ENCODE data around the gene KHSRP.

Gene KHSRP

GRCh38 chr19:6424195-6424938 lies at the start of gene KHSRP:
Gene KHSRP, minus strand, starts transcription at chr19:6424811. Its CDS starts 110 bp downstream, at chr19:6424701.
- DNase-seq (ENCODE audit: low read depth in 2 of 2), result no peak

- no peak for DNase-seq (ENCODE audit: low read depth in 2 of 2)
These were observed 49.0 kb upstream of the KHSRP start for GRCh38 chr19:6473647-6474046.

GRCh38 chr19:6472713-6473112 lies 48.1 kb upstream of the KHSRP start:
- DNase-seq (ENCODE audit: low read depth in 2 of 2), result no peak

- no peak for DNase-seq (ENCODE audit: low read depth in 2 of 2)
These were observed 46.5 kb upstream of the KHSRP start for GRCh38 chr19:6471076-6471475.

- DNase-seq (ENCODE audit: low read depth in 2 of 2), result no peak
These were observed 45.6 kb upstream of the KHSRP start for GRCh38 chr19:6470173-6470572.

- no peak for DNase-seq (ENCODE audit: low read depth in 2 of 2)
These were observed 42.8 kb upstream of the KHSRP start for GRCh38 chr19:6467384-6467783.

GRCh38 chr19:6466526-6467248 lies 42.1 kb upstream of the KHSRP start:
- no peak for DNase-seq (ENCODE audit: low read depth in 2 of 2)

GRCh38 chr19:6465663-6466062 lies 41.1 kb upstream of the KHSRP start:
- DNase-seq (ENCODE audit: low read depth in 2 of 2), result no peak

- no peak for DNase-seq (ENCODE audit: low read depth in 2 of 2)
These were observed 40.4 kb upstream of the KHSRP start for GRCh38 chr19:6465006-6465405.

- DNase-seq (ENCODE audit: low read depth in 2 of 2), result no peak
These were observed 39.7 kb upstream of the KHSRP start, which contains the start of gene CRB3 for GRCh38 chr19:6464070-6464873. Gene CRB3, plus strand, starts transcription at chr19:6464271. Its CDS starts 431 bp downstream, at chr19:6464702.

GRCh38 chr19:6460099-6460884 lies 35.7 kb upstream of the KHSRP start:
- DNase-seq (ENCODE audit: low read depth in 2 of 2), result peak; percentile 88 to 93

GRCh38 chr19:6459262-6460098 lies 34.9 kb upstream of the KHSRP start, which contains the start of gene SLC25A23:
Gene SLC25A23, minus strand, starts transcription at chr19:6459792. Its CDS starts 164 bp downstream, at chr19:6459628.
- DNase-seq (ENCODE audit: low read depth in 2 of 2), result no peak

GRCh38 chr19:6458695-6459261 lies 34.2 kb upstream of the KHSRP start:
- DNase-seq (ENCODE audit: low read depth in 2 of 2), result no peak

- DNase-seq (ENCODE audit: low read depth in 2 of 2), result no peak
These were observed 33.5 kb upstream of the KHSRP start for GRCh38 chr19:6457958-6458694.

- no peak for DNase-seq (ENCODE audit: low read depth in 2 of 2)
These were observed 31.3 kb upstream of the KHSRP start for GRCh38 chr19:6455924-6456323.

GRCh38 chr19:6453951-6454565 lies 29.4 kb upstream of the KHSRP start:
- no peak for DNase-seq (ENCODE audit: low read depth in 2 of 2)

- DNase-seq (ENCODE audit: low read depth in 2 of 2), result no peak
These were observed 28.3 kb upstream of the KHSRP start for GRCh38 chr19:6452899-6453298.

- DNase-seq (ENCODE audit: low read depth in 2 of 2), result no peak
These were observed 27.6 kb upstream of the KHSRP start for GRCh38 chr19:6452223-6452614.
